ENCODE measurements around the gene RTP1.

GRCh38 chr3:187242435-187242834 lies 45.1 kb downstream of the RTP1 start:
- TF ChIP-seq SUZ12 (IDR thresholded peaks at IDR 0.05), result no peak
- TF ChIP-seq ZNF384 (IDR thresholded peaks at IDR 0.05), result no peak
- no peak for TF ChIP-seq SP1 (IDR thresholded peaks at IDR 0.05)
- TF ChIP-seq L3MBTL2 (conservative IDR thresholded peaks at IDR 0.05), result no peak
- TF ChIP-seq ELF4 (IDR thresholded peaks at IDR 0.05), result no peak
- TF ChIP-seq, protein P1, sequence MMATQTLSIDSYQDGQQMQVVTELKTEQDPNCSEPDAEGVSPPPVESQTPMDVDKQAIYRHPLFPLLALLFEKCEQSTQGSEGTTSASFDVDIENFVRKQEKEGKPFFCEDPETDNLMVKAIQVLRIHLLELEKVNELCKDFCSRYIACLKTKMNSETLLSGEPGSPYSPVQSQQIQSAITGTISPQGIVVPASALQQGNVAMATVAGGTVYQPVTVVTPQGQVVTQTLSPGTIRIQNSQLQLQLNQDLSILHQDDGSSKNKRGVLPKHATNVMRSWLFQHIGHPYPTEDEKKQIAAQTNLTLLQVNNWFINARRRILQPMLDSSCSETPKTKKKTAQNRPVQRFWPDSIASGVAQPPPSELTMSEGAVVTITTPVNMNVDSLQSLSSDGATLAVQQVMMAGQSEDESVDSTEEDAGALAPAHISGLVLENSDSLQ (IDR thresholded peaks at IDR 0.05), result no peak
- TF ChIP-seq FOXA1 (IDR thresholded peaks at IDR 0.05), result no peak
- no peak for TF ChIP-seq FOXK2 (IDR thresholded peaks at IDR 0.05)
- TF ChIP-seq CTBP1 (IDR thresholded peaks at IDR 0.05; ENCODE audit: borderline replicate concordance), result no peak
- no peak for TF ChIP-seq FOXM1 (IDR thresholded peaks at IDR 0.05; ENCODE audit: borderline replicate concordance)
- no peak for TF ChIP-seq ARNT (IDR thresholded peaks at IDR 0.05)

Measured in HEK293T (cell line).